Pulmonary artery endothelial cell (primary cell): ENCODE results near the gene ZNF358. TPM values are rescaled to one million over a fixed set of nuclear protein-coding genes. Genes with fewer than 3 reads are reported as not detected.

ENCODE experiments used
- DNase-seq: peaks from one replicate; pipeline ENCODE4 v3.0.0-alpha.2; 2011; ENCODE audit warnings: low read depth, low spot score
- total RNA-seq: library from RNA; depleted of rRNA; stranded (reverse); fragments of >200 nt; gene quantifications from 2 replicates; pipeline ENCODE4 v1.2.3, GENCODE V29; 2014

ZNF358 gene
- total RNA-seq, 1 donor from 2014 or later, result 16.0 TPM

DNA sequence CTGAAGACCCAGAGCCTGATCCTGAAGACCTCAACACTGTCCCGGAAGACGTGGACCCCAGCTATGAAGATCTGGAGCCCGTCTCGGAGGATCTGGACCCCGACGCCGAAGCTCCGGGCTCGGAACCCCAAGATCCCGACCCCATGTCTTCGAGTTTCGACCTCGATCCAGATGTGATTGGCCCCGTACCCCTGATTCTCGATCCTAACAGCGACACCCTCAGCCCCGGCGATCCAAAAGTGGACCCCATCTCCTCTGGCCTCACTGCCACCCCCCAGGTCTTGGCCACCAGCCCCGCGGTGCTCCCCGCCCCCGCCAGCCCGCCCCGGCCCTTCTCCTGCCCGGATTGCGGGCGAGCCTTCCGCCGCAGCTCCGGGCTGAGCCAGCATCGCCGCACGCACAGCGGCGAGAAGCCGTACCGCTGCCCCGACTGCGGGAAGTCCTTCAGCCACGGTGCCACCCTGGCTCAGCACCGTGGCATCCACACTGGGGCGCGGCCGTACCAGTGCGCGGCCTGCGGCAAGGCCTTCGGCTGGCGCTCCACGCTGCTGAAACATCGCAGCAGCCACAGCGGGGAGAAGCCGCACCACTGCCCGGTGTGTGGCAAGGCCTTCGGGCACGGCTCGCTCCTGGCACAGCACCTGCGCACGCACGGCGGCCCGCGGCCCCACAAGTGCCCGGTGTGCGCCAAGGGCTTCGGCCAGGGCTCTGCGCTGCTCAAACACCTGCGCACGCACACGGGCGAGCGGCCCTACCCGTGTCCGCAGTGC, 3.6 kb downstream of the ZNF358 start:
- DNase-seq, result no peak

DNA sequence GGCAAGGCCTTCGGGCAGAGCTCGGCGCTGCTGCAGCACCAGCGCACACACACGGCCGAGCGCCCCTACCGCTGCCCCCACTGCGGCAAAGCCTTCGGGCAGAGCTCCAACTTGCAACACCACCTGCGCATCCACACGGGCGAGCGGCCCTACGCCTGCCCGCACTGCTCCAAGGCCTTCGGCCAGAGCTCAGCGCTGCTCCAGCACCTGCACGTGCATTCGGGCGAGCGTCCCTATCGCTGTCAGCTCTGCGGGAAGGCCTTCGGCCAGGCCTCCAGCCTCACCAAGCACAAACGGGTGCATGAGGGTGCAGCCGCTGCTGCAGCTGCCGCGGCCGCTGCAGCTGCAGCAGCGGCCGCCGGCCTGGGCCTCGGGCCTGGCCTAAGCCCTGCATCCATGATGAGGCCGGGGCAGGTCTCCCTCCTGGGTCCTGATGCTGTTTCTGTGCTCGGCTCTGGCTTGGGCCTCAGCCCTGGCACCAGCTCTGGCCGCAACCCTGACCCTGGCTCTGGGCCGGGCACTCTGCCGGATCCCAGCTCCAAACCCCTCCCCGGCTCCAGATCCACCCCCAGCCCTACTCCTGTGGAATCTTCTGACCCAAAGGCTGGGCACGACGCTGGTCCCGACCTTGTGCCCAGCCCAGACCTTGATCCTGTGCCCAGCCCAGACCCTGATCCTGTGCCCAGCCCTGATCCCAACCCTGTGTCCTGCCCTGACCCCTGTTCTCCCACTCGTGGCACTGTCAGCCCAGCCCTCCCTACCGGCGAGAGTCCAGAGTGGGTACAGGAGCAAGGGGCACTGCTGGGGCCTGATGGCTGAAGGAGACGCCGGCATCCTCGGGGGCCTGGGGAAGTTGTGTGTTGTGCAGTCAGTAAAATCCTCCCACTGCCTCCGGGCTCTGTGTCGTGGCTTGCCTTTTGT, 4.5 kb downstream of the ZNF358 start:
- DNase-seq, result no peak

DNA sequence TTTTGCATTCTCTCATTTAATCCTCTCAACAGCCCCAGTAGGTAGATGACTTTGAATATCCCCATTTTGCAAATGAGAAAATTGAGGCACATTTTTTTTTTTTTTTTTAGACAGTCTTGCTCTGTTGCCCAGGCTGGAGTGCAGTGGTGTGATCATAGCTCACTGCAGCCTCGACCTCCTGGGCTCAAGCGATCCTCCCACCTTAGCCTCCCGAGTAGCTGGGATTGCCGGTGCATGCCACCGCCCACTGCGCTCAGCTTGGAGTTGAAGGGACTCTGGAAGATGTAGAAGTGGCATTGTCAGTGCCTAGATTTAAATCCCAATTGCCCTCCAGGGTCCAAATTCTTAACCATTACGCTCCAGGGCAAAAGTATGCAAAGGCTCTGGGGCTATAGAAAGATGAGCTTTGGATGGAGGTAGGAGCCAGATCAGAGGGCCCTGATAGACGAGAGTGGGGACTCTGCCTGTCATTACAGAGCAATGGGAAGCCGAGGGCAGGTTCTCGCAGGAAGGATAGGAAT, 5.7 kb downstream of the ZNF358 start:
- DNase-seq, result no peak

DNA sequence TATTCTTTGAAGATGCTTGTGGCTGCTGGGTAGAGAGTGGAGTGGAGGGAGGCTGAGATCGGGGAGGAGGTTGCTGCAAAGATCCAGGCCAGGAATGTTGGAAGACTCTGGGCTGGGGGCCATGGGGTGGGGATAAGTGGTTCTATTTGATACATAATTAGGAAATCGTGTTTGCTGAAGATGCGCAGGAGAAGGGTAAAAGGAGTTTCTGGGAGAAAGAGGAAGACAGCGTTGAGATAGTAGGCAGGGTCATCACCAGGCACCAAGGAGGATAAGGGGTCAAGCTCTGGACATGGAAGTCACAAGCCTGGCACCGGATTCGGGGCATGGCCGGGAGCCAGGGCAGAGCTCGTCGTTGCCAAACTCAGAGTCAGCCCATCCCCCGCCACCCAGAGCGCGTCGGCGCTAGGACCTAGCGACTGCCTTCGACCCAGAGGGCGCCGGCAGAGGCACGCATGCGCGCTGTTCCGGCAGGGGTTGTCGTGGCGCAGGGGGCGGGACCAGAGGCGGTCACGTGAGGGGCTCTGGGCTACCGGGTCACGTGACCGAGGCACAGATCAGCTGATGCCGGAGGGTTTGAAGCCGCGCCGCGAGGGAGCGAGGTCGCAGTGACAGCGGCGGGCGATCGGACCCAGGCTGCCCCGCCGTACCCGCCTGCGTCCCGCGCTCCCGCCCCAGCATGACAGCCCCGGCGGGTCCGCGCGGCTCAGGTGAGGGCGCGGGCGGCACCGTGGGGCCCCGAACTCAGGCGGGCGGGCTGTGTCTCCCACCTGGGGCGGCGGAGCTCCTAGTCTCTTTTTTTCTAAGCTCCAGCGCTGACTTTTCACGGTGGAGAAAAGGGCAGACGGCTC, 6.4 kb downstream of the ZNF358 start, which contains the start of gene MCOLN1:
Gene MCOLN1 (plus strand): TSS at position 553 of the 851 bp plus-strand sequence. CDS start 127 bp downstream, at position 680.
- DNase-seq, result peak; percentile 79

DNA sequence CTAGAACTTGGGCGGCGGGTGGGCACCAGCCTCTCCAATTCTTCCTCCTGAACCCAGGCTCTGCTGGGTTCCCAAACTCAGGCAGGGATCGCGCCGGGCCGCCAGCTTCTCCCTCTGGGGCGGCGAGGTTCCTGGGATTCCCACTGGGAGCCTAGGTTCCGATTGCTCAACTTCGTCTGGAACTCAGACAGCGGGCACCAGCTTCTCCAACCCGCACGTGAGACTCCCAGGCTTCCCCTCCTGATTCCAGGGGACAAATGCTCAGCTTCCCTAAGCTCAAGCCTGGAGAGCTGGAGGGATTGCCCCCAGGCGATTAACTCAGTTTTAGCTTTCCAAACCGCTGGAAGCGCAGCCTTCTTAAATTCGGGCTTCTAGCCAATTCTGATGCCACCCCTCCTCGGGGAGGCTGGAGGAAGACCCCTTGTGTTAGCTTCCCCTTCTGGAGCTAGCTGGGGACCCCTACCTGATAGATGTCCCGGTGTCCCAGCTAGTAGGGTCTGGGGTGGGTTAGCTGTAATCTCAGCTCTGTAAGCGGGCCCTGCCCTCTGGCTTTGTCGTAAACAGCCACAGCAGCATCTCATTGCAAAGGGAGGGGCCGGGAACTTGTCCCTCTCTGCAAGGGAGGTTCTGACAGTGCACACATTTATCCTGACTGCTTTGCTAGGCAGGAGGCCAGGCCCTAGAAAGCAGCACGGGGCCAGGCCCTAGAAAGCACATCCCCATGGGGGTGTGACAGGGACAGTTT, 7.2 kb downstream of the ZNF358 start:
- DNase-seq, result no peak

DNA sequence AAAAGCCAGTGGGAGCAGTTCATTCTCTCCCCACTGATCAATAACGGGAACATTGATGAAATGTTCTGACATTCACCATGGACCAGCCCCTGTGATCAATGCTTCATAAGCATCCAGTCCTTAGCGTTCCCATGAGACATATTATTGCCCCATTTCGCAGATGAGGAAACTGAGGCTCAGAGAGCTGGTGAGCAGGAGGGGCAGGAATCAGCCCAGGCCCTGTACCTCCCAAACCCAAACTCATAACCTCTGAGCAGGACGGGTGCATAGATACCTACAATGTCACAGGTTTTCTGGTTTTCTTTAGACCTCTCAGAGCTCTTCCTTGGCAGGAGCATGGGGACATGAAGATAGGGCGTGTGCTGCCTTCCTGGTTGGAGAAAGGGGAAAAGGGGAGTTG, 8.6 kb downstream of the ZNF358 start:
- DNase-seq, result no peak

DNA sequence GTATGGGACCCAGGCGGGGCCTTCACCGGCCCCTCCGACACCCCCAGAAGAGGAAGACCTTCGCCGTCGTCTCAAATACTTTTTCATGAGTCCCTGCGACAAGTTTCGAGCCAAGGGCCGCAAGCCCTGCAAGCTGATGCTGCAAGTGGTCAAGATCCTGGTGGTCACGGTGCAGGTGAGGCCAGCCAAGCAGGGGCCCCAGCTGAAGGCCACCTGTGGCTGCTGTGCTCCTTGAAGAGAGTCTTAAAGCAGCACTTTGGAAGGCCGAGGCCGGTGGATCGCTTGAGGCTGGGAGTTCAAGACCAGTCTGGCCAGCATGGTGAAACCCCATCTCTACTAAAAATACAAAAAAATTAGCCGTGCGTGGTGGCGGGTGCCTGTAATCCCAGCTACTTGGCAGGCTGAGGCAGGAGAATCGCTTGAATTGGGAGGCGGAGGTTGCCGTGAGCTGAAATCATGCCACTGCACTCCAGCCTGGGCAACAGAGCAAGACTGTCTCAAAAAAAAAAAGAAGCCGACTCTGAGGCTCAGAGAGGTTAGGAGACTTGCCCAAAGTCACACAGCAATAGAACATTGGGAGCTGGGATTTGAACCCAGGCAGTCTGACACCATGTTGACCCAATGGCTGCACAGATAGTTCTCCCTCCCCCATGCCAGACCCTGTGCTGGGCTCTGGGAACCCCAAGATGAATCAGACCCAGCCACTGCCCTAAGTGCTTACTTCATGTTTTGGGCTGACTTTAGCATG, 9.3 kb downstream of the ZNF358 start:
- DNase-seq, result no peak

DNA sequence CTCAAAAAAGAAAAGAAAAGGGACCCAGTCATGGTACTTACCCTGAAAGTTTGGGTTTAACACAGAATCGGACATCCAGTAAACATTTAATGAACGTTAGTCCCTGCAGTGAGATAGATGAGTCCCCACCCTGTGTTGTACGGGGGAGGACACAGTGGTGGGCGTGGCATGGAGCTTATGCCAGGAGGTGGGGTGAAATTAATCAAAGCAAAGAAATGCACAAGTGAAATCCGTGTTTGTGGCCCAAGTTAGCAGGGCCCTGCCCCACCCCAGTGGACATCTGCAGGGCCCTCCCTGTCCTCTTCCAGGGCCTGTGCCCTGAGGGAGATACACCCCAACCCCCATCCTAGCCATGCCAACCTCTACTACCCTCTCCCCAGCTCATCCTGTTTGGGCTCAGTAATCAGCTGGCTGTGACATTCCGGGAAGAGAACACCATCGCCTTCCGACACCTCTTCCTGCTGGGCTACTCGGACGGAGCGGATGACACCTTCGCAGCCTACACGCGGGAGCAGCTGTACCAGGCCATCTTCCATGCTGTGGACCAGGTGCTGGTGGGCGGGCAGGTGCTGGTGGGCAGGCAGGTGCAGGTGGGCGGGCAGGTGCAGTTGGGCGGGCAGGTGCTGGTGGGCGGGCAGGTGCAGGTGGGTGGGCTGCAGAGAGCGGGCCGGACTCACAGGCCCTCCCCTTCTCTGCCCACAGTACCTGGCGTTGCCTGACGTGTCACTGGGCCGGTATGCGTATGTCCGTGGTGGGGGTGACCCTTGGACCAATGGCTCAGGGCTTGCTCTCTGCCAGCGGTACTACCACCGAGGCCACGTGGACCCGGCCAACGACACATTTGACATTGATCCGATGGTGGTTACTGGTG, 10.4 kb downstream of the ZNF358 start:
- no peak for DNase-seq

DNA sequence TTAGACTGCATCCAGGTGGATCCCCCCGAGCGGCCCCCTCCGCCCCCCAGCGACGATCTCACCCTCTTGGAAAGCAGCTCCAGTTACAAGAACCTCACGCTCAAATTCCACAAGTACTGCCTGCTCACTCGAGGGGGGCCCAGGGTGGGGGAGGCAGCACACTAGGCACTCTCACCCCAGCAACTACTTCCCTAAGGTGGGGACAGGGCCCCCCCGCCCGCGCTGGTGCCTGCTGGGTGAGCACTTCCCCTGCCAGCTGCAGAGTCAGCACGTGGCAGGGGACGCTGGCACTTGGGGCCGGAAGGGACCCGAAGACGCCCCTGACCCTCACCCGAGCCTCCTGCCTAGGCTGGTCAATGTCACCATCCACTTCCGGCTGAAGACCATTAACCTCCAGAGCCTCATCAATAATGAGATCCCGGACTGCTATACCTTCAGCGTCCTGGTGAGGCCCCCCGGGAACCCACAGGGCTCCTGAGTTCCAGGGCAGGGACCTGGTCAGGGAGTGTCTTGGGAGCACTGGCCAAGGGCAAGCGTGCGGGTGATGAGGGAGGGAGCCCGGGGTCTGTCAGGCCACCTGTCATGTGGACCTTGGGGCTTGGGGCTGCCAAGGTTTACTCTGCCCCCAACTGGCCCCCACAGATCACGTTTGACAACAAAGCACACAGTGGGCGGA, 11.8 kb downstream of the ZNF358 start:
- no peak for DNase-seq

DNA sequence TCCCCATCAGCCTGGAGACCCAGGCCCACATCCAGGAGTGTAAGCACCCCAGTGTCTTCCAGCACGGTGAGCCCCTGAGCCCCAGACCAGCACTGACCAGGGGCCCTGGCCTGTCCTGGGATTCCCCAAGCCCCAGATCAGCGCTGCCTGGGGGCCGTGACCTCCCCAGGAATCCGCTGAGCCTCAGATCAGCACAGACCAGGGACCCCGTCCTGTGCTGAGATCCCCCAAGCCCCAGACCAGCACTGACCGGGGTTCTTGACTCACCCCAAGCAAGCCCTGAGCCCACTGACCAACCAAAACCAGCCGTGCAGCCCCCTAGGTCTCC, 12.3 kb downstream of the ZNF358 start:
- DNase-seq, result no peak

DNA sequence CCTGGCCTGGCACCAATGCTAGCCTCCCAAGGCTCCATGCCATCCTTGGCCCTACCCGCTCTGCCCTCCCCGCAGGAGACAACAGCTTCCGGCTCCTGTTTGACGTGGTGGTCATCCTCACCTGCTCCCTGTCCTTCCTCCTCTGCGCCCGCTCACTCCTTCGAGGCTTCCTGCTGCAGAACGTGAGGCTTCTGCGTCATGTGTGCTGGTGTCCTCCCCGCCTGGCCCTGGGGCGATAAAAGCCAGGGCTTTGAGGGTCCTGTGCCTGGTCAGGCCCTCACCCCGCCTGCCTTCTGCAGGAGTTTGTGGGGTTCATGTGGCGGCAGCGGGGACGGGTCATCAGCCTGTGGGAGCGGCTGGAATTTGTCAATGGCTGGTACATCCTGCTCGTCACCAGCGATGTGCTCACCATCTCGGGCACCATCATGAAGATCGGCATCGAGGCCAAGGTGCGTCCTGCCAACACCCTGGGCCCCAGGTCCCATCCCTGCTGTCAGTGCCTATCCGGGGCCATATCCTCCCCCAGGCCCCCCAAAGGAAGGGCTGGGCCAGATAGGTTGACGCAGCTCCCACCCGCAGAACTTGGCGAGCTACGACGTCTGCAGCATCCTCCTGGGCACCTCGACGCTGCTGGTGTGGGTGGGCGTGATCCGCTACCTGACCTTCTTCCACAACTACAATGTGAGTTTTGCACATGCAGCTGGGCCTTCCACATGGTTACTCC, 12.8 kb downstream of the ZNF358 start:
- DNase-seq, result no peak

DNA sequence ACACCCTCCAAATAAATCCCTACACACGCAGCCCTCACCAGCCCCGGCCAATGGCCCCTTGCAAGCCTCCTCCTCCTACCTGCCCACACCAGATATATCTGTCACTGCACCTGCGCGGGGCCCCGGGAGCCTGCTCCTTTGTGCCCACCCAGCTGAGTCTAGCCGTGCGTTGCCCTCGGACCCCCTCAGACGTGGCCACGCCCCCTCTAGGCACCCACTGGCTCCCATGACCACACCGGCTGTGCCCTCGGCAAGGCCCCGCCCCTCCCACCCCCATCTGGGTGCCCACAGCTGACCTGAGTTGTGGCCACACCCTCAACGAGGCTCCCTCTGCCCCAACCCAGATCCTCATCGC, 13.3 kb downstream of the ZNF358 start:
- DNase-seq, result no peak

DNA sequence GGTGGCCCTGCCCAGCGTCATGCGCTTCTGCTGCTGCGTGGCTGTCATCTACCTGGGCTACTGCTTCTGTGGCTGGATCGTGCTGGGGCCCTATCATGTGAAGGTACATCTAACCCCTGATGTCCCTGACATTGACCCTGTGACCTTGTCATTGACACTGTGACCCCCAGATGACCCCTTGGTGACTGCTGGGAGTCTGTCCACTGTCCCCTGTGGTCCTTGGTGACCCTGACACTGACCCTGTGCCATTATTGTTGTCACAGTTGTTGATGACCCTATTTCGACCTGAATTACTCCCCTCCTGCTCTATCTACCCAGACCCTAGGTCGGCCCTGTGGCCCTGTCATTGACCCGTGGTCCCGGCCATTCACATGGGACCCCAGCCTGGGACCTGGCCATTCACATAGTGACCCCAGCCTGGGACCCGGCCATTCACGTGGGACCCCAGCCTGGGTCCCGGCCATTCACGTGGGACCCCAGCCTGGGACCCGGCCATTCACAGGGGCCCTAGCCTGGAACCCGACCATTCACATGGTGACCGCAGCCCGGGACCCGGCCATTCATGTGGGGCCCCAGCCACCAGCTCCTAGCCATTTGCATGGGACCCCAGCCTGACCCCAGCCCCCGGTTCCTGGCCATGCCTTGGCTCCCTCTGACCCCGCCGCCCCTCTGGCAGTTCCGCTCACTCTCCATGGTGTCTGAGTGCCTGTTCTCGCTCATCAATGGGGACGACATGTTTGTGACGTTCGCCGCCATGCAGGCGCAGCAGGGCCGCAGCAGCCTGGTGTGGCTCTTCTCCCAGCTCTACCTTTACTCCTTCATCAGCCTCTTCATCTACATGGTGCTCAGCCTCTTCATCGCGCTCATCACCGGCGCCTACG, 13.9 kb downstream of the ZNF358 start:
- no peak for DNase-seq

DNA sequence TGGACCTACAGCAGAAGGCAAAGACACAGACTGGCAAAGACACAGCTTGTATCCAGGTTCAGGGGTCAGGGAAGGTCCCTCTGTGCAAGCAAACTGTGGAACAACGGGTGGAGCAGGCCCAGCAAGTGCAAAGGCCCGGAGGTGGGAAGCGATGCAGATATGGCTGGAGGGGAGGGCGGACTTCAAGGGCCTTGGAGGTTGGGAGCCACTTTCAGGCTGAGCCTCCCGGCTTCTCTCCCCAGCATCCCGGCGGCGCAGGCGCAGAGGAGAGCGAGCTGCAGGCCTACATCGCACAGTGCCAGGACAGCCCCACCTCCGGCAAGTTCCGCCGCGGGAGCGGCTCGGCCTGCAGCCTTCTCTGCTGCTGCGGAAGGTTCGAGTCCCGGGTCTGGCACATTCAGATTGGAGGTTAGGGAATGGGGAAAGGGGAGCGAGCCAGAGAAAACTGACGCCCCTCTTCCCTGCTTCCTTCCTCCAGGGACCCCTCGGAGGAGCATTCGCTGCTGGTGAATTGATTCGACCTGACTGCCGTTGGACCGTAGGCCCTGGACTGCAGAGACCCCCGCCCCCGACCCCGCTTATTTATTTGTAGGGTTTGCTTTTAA, 17.5 kb downstream of the ZNF358 start:
- no peak for DNase-seq

DNA sequence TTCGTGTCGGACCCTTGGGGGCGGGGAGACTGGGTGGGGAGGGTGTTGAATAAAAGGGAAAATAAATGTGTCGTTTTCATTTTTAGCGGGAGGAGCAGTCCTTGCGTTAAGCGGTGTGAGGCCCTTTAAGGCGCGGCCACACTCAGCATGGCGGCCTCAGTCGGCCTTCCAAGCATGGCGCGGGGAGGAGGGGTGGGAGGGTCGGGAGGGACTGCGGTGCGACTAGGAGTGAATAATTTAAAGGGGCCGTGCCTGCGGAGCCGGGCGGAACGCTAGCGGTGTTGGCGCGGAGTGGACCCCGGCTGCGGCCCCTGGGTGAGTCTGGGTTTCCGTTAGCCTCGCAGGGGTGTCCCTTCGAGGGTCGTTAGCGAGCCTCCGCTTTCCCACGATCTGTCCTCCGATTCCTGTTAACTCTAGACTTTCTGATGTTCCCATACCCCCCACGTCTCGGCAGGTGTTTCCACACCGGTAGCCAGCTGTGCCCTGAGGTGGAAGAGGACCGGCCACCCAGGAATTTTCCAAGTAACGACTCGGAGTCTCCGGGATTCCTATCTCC, 18.1 kb downstream of the ZNF358 start:
- DNase-seq, result peak; percentile 58

DNA sequence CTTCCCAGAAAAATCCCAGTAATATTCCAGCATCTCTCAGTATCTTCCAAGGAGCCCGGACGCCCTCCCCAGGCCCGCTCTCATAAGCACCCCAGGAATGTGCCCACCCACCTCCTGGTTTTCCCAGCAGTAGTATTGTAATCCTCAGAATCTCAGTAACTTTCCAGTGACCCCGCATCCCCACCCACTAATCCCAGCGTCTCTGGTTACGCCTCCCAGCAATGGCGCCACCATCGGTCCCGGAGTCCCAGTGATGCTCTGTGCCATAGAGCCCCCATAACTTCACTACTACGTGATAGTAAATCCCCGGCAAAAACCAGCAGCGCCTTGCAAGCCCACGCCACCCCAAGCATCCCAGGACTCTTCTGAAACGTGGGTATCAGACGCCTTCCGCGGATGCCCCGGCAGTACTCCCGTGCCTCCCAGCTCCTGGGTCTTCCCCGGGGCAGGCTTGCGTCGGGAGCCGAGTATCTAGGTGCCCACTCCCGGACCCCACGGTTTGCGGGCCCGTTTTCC, 18.7 kb downstream of the ZNF358 start:
- DNase-seq, result peak; percentile 73
